GM21825 (cell line): ENCODE results near the gene TREX2.

Source experiments
- ATAC-seq: cut with Tn5 transposase; IDR thresholded peaks from one replicate; pipeline ENCODE4 v1.9.1; 2021; ENCODE audit warnings: mild to moderate bottlenecking, moderate library complexity; ENCODE audit not compliant: unreplicated experiment

The TREX2 gene

DNA sequence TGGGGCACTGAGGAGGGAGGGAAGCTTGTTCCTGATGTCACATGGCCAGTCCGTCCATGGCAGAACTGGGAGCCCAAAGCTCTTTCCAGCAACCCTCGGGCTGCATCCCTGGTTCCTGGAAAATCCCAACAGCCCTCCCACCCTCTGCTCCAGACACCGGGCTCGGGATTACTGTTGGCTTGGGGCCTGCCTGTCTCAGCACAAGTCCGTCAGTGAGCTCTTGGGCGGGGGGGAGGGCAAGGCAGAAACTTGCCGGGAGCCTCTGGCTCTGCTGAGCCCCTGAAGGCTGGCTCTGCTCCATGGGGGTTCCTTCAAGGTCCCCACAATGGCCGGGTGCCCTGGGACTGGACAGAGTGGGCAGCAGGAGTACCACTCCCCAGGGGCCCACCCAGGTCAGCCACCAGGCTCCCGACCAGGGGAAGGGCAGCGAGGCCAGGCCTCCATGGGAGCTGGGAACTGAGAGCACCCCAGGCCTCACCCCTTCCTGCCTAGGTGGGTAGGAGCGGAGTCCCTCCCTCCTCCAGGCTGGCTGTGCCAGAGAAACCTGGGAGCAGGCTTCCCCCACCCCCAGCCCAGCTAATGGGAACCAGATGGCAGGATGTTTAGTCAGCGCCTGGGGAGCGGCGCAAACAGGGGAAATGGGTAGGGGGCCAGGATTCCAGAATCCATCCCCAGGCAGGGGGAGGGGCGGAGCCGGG, 31.0 kb upstream of the TREX2 start:
- no peak for ATAC-seq

GRCh38 chrX:153475751-153476281, 30.0 kb upstream of the TREX2 start:
- ATAC-seq: no peak

DNA sequence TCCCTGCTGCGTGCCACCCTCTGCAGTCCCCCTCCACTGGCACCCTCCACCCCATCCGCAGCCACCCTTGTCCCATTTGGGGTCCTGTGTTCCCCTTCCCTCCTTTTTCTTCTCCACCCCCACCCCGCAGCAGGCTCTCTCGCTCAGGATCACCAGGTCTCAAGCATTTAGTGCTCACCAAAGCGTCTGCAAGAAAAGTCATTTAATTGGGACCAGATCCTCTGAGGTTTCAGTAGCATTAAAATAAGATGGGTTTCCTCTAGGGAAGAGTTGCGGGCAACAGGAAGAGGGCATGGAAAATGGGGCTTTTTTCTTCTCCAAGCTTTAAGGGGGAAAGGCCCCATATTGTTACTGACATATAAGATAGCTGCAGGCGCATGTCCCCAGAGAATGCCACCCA, 29.4 kb upstream of the TREX2 start:
- ATAC-seq: no peak

DNA sequence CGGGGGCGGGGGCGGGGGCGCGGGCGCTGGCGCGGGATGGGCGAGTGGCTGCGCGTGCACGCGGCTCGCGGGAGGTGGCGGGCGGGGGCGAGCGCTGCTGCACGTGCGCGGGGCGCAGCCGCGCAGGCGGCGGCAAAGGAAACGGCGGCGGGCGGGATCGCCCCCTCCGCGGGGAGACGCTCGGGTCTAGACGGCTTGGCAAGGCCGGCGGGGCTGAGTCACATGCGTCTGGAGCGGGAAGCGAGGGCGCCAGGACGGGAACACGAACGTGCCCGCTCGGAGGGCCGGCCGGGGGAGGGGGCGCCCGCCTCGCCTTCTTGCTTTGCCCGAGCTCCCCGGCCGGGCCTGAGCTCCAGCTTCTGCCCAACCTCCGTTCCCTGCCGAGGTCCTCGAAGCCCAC, 28.9 kb upstream of the TREX2 start:
- no peak for ATAC-seq

- no peak for ATAC-seq
Observed at GRCh38 chrX:153474266-153474665, 28.4 kb upstream of the TREX2 start.

DNA sequence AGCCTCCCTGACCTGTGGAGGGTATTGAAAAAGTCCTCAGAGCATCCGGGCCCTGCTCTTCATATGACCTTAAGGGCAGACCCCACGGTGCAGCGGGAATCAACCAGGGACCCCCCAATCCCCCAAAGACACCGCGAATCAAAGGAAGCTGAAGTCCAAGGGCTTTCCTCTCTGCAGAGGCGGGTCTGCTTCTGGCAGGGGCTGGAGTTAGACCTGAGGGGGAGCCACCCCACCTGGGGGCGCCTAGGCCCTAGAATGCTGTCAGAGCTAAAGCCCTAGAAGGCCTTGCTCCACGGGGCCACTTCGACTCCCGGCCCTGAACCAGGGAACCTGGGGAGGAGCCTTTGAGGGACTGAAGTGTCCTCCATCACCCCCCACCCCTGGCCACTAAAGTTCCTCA, 27.3 kb upstream of the TREX2 start:
- no peak for ATAC-seq

DNA sequence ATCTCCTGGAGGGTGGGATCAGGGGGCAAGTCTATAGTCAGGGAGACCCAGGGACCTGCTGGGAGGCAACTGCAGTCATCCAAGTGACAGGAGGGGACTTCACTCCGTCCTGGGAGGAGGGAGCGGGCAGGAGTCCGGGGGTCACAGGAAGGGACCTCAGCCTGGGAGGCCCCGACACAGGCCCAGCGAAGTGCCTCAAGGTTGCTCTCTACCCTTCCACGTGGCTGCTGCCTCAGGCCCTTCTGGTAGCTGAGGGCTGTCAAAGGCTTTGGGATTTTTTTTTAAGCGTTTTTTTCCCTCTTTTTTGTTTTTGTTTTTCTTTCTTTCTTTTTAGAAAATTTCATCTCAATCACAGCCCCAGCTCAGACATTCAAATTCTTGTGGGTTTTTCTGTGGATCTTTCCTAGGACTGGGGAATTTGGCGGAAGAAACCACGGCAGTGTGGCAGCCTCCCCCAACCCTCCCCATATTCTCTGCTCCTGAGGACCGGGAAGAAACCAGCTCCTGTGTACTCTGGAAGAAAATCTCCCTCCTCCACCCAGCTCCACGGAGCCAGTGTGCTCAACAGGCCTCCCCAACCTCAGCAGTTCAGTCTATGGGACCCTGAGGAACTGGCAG, 25.9 kb upstream of the TREX2 start:
- ATAC-seq: no peak

DNA sequence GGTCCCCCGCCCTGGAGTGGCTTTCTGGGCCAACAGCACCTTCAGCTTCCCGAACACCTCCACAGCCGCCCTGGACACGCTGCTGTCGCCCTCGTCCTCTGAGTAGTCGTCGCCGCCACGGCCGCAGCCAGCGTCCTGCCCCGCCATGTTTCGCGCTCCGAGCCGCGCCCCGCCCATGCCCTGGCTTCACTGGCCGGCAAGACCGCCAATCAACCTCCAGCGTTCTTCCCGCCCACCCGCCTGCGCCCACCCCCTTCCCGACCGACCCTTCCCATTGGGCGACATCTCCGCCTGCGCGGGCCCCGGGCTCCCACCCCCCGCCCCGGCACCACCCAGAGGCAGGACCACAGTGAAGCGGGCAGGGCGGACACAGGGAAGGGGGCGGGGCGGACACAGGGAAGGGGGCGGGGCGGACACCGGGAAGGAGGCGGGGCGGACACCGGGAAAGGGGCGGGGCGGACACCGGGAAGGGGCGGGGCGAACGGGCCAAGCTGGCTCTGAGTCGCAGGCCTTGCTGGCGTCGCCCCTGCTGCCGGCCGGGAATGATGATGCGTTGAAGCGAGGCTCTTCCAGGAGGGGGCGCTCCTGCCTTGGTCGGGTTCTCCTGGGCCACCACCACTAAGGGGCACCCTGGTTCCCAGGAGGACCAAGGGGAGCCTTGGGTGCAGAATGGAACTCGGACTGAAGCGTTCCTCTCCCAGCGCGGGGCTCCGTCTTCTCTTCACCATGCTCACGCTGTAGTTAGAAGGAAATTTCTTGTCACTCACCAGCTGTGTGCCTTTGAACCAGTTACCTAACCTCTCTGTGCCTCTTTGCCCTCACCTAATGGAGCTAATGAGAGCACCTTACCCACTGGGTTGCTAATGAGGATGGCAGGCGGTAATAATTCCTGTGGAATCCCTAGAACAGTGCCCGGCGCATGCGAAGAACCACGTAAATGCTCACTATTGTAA, 24.8 kb upstream of the TREX2 start, which contains the start of gene HAUS7:
Gene HAUS7 (minus strand): TSS at position 166 of the 953 bp plus-strand sequence. CDS start 19 bp downstream, at position 147.
- ATAC-seq: peak; percentile 79

GRCh38 chrX:153469811-153470410, 24.1 kb upstream of the TREX2 start:
- peak; percentile 30 for ATAC-seq

DNA sequence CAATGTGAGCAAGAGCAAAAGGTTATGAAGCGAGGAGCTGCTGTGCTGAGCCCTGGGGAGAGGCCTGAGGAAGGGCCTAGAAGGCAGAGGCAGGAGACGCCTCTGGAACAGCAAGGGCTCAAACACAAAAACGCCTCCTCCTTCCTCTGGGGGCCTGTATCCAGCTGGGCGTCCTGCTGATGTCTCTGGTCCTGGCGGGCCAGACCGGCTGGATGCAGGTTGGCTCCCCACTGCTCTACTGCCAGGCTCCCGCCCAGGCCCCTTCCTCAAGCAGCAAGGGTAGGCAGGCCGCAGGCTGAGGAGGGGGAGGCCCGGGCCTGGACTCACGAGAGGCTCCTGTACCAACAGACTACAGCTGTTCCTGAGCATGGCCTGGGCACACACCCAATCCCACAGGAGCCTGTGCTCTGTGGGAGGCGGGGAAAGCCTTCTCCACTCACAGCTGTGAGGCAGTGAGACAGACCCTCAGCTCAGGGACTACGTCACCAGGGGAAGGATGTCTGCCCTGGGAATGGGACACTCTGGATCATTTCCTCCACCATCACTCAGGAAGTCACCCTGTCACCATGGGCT, 22.2 kb upstream of the TREX2 start:
- ATAC-seq: no peak

- ATAC-seq: no peak
Observed at GRCh38 chrX:153465691-153466380, 20.0 kb upstream of the TREX2 start.

DNA sequence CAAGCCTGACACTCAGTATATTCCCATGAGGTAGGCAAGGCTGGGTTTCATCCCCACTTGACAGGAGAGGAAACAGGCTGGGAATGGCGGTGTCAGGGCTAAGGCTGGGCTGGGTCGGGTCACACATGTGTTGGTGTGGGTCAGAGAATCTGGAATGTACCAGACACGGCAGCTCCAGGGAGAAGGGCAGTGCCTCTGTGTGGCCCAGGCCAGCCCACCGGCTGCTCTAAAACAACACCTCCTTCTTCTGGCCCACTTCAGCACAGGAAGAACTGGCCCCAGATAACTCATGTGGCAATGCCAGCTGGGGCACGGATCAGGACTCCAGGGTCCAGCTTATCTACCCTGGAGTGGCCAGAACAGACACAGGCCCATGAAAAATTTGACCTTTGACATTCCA, 18.3 kb upstream of the TREX2 start:
- no peak for ATAC-seq

GRCh38 chrX:153463556-153463955, 17.7 kb upstream of the TREX2 start:
- no peak for ATAC-seq

DNA sequence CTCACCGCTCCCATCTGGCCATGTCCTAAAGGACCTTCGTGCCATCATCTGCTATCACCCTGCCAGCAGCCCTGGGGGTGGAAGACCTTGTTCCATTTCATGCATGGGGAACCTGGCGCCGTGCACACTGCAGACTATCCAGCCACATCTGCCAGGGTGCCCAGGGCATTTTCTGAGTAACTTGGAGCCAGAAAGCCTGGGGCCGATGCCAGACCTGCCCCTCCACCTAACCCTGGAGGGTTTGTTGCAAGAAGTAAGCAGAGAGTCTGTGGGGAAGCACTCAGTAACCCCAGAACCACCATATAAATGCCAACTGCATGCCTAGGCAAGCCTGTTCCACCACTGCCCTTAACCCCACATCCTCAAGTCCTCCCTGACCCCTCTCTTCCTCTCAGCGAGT, 17.2 kb upstream of the TREX2 start:
- ATAC-seq: no peak

DNA sequence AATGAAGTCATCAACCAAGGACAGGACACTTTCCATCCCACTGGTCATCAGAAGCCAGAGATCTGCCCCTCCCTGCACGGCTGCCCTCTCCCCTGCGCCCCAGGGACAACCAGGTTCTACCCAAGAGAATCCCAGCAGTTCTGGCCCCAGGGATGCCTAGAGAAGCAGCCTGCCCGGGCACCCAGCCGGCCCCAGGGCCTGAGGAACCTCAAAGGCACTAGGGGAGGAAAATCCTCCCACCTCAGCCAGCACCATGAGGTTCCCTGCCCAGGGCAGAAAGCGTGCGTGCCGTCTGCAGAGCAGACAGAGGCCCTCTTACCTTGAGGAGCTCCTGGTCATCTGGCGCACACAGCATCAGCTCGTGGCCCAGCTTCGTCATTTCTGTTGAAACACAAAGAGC, 16.4 kb upstream of the TREX2 start:
- ATAC-seq: no peak

DNA sequence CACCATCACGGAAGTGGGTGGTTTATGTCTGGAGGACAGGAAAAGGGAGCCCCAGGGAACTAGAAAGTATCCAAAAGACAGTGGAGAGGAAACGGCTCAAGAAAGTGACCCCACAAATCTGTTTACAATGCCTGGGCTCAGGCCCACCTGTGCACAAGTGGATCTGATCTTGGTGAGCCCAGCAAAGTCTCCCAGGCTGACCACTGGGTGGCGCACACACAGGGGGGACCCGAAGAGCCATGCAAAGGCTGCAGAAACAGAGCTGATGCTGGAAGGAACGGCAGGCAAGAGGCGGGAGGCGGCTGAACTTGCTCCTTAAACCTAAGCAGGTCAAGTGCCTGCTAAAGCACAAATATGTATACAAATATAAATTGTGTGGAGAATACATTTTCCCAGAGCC, 15.0 kb upstream of the TREX2 start:
- no peak for ATAC-seq

- ATAC-seq: no peak
Observed at GRCh38 chrX:153459986-153460385, 14.1 kb upstream of the TREX2 start.

DNA sequence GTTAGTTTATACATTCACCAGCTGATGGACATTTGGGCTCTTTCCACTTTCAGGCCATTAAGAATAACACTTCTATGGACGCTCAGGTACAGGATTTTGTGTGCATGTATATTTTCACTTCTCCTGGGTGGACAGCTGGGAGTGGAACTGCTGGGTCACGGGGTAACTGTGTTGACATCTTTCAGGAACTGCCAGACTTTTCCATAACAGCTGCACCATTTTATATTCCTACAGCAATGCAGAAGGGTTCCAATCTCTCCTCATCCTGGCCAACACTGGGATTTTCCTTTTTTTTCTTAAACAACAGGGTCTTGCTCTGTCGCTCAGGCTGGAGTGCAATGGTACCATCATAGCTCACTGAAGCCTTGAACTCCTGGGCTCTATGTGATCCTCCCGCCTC, 12.6 kb upstream of the TREX2 start:
- ATAC-seq: no peak

DNA sequence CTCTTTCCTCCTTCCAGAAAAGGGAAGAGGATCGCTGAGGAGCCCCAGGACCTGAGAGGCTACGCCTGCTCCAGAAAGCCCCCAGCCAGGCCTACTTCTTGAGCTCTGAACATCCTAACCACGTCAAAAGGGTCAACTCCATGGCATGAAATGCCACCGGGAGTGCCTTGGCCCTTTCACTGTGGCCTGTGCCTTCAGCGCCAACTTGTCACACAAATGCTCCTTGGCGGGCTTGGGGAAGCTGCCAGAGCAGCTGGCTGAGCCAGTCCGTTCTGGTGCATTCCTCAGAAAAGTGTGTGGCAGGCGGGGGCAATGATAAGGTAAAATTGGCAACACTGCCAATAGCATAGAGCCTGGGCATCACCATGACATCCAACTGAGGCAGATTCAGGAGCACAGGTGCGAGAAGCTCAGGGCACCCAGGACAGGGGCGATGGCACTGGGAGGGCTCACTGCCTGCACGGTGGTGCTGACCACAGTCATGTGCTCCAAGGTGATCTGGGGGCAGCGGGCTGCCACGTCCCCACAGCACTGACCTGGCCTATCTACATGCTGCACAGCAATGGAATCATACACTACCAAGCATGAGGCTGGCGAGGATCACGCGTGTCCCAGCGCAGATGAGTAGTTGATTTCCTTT, 12.1 kb upstream of the TREX2 start:
- no peak for ATAC-seq
